WTC11 (cell line): ENCODE results near the gene MAPK8IP2.

ENCODE experiments used
- CREM ChIP-seq: sonication (generic); formaldehyde crosslinking; IDR thresholded peaks from 2 replicates; pipeline ENCODE4 v1.8.1; 2022; ENCODE audit warnings: mild to moderate bottlenecking, missing genetic modification reagents, moderate library complexity
- ESRRA ChIP-seq: sonication (generic); formaldehyde crosslinking; IDR thresholded peaks from 2 replicates; pipeline ENCODE4 v1.8.1; 2022; ENCODE audit warnings: mild to moderate bottlenecking, missing genetic modification reagents, borderline replicate concordance
- GABPB1 ChIP-seq: sonication (generic); formaldehyde crosslinking; IDR thresholded peaks from 2 replicates; pipeline ENCODE4 v1.8.1; 2023; ENCODE audit warnings: mild to moderate bottlenecking, missing genetic modification reagents
- SMAD4 ChIP-seq: sonication (generic); formaldehyde crosslinking; IDR thresholded peaks from 2 replicates; pipeline ENCODE4 v1.8.0; 2022; ENCODE audit warnings: mild to moderate bottlenecking, missing genetic modification reagents
- SP1 ChIP-seq: sonication (generic); formaldehyde crosslinking; conservative IDR thresholded peaks from 2 replicates; pipeline ENCODE4 v1.8.1; 2022; ENCODE audit warnings: missing genetic modification reagents
- ZNF138 ChIP-seq: sonication (generic); formaldehyde crosslinking; conservative IDR thresholded peaks from 2 replicates; pipeline ENCODE4 v1.8.1; 2022; ENCODE audit warnings: mild to moderate bottlenecking, moderate library complexity, missing genetic modification reagents
- ZNF416 ChIP-seq: fragments of 250-450 bp; sonication (Bioruptor Pico); IDR thresholded peaks from 2 replicates; pipeline ENCODE4 v1.9.0; 2021; ENCODE audit warnings: mild to moderate bottlenecking, inconsistent platforms
- TF ChIP-seq, protein P1 (sequence below): fragments of 200-600 bp; IDR thresholded peaks from 2 replicates; pipeline ENCODE4 v1.8.0; 2022; ENCODE audit warnings: antibody characterized with exemption
- TF ChIP-seq, protein P2 (sequence below): sonication (generic); formaldehyde crosslinking; IDR thresholded peaks from 2 replicates; pipeline ENCODE4 v1.8.1; 2023; ENCODE audit warnings: mild to moderate bottlenecking, moderate library complexity, missing genetic modification reagents
- TF ChIP-seq, protein P3 (sequence below): sonication (generic); formaldehyde crosslinking; IDR thresholded peaks from 2 replicates; pipeline ENCODE4 v1.8.0; 2022; ENCODE audit warnings: mild to moderate bottlenecking, missing genetic modification reagents
- TF ChIP-seq, protein P4 (sequence below): fragments of 250-450 bp; sonication (Bioruptor Pico); conservative IDR thresholded peaks from 2 replicates; pipeline ENCODE4 v1.9.0; 2021; ENCODE audit warnings: mild to moderate bottlenecking
- TF ChIP-seq, protein P5 (sequence below): sonication (generic); formaldehyde crosslinking; IDR thresholded peaks from 2 replicates; pipeline ENCODE4 v1.8.0; 2022; ENCODE audit warnings: mild to moderate bottlenecking, missing genetic modification reagents
- TF ChIP-seq, protein P6 (sequence below): sonication (generic); formaldehyde crosslinking; IDR thresholded peaks from 2 replicates; pipeline ENCODE4 v1.8.1; 2022; ENCODE audit warnings: low read depth, mild to moderate bottlenecking, moderate library complexity, missing genetic modification reagents, borderline replicate concordance

DNA sequence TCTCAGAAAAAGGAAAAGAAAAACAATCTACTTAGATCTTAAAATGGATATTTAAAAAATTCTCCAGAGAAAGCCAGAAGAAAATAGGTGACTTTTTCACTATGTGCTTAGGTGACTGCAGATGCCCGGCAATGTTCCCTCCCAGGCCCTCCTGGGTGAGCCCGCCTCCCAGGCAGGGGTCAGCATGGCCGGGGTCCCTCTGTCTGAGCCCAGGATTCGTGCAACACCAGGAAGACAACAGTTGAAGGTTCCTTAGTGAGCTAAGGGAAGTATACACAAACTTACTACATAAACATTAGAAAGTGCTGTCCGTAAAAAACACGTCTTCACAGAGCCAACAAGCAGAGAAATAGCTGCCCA lies 11.6 kb downstream of the MAPK8IP2 start:
- TF ChIP-seq, protein P1, sequence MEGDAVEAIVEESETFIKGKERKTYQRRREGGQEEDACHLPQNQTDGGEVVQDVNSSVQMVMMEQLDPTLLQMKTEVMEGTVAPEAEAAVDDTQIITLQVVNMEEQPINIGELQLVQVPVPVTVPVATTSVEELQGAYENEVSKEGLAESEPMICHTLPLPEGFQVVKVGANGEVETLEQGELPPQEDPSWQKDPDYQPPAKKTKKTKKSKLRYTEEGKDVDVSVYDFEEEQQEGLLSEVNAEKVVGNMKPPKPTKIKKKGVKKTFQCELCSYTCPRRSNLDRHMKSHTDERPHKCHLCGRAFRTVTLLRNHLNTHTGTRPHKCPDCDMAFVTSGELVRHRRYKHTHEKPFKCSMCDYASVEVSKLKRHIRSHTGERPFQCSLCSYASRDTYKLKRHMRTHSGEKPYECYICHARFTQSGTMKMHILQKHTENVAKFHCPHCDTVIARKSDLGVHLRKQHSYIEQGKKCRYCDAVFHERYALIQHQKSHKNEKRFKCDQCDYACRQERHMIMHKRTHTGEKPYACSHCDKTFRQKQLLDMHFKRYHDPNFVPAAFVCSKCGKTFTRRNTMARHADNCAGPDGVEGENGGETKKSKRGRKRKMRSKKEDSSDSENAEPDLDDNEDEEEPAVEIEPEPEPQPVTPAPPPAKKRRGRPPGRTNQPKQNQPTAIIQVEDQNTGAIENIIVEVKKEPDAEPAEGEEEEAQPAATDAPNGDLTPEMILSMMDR: no peak
- TF ChIP-seq ZNF138 (CRISPR knock-in tag) (no peak), GABPB1 (CRISPR knock-in tag) (no peak), ESRRA (CRISPR knock-in tag) (no peak), SP1 (no peak), SMAD4 (CRISPR knock-in tag) (no peak), ZNF416 (CRISPR knock-in tag) (no peak), CREM (CRISPR knock-in tag) (no peak)
- TF ChIP-seq, protein P2, sequence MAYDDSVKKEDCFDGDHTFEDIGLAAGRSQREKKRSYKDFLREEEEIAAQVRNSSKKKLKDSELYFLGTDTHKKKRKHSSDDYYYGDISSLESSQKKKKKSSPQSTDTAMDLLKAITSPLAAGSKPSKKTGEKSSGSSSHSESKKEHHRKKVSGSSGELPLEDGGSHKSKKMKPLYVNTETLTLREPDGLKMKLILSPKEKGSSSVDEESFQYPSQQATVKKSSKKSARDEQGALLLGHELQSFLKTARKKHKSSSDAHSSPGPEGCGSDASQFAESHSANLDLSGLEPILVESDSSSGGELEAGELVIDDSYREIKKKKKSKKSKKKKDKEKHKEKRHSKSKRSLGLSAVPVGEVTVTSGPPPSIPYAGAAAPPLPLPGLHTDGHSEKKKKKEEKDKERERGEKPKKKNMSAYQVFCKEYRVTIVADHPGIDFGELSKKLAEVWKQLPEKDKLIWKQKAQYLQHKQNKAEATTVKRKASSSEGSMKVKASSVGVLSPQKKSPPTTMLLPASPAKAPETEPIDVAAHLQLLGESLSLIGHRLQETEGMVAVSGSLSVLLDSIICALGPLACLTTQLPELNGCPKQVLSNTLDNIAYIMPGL (CRISPR knock-in tag): no peak
- TF ChIP-seq, protein P3, sequence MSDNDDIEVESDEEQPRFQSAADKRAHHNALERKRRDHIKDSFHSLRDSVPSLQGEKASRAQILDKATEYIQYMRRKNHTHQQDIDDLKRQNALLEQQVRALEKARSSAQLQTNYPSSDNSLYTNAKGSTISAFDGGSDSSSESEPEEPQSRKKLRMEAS: no peak
- TF ChIP-seq, protein P4, sequence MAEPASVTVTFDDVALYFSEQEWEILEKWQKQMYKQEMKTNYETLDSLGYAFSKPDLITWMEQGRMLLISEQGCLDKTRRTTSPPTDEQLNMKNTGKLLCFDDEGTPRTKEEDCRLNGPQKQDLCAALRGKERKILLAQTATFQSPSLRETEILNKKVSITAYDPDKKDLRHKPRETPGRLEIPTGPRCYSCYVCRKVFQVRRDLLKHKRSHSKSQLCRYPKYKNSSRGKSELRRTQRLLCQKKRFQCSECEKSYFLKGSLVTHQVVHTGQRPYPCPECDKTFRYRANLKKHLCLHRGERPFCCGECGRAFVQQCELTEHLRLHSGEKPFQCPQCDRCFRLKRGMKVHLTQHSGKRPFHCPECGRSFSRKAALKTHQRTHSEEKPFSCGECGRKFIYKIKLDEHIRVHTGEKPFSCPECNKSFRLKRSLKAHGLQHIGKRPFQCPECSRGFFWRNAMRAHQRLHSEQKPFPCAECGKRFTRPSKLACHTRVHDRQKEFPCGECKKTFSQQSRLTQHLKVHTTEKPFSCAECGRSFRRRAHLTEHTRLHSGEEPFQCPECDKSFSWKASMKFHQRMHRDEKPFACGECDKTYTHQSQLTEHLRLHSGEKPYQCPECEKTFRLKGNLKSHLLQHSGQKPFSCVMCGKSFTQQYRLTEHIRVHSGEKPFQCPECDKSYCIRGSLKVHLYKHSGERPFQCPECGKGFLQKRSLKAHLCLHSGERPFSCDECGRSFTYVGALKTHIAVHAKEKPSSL: no peak
- TF ChIP-seq, protein P5, sequence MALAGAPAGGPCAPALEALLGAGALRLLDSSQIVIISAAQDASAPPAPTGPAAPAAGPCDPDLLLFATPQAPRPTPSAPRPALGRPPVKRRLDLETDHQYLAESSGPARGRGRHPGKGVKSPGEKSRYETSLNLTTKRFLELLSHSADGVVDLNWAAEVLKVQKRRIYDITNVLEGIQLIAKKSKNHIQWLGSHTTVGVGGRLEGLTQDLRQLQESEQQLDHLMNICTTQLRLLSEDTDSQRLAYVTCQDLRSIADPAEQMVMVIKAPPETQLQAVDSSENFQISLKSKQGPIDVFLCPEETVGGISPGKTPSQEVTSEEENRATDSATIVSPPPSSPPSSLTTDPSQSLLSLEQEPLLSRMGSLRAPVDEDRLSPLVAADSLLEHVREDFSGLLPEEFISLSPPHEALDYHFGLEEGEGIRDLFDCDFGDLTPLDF (CRISPR knock-in tag): no peak
- TF ChIP-seq, protein P6, sequence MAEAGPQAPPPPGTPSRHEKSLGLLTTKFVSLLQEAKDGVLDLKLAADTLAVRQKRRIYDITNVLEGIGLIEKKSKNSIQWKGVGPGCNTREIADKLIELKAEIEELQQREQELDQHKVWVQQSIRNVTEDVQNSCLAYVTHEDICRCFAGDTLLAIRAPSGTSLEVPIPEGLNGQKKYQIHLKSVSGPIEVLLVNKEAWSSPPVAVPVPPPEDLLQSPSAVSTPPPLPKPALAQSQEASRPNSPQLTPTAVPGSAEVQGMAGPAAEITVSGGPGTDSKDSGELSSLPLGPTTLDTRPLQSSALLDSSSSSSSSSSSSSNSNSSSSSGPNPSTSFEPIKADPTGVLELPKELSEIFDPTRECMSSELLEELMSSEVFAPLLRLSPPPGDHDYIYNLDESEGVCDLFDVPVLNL: no peak
